WTC11 (cell line): Measurements from ENCODE around the gene MAPK12. TPM values are rescaled to one million over a fixed set of nuclear protein-coding genes. Genes with fewer than 3 reads are reported as not detected.
A peak's percentile ranks its signal among the peaks of the same experiment; 100 is the strongest.

Source experiments
- ATAC-seq: fragments of 200-7000 bp; cut with Tn5 transposase; 2 replicates; pipeline ENCODE4 v1.10.0; 2021; ENCODE audit warnings: mild to moderate bottlenecking, moderate library complexity
- CTCF ChIA-PET: fragments of 300-600 bp; sonication (Branson Sonifier 250); formaldehyde crosslinking; loops from one replicate; lab custom pipeline; 2021; ENCODE audit warnings: antibody characterized with exemption; lab: Charles Lee
- POLR2A ChIA-PET: fragments of 350-600 bp; sonication (Branson Sonifier 250); formaldehyde crosslinking; loops from one replicate; lab custom pipeline; 2021; ENCODE audit warnings: antibody characterized with exemption; lab: Charles Lee
- DNase-seq: peaks from one replicate; pipeline ENCODE4 v3.0.0; 2021; ENCODE audit warnings: low spot score
- H3K27ac Mint-ChIP-seq: 2 replicates; pipeline ENCODE4 v1.8.0; 2021; ENCODE audit warnings: mixed read lengths
- H3K27me3 Mint-ChIP-seq: 2 replicates; pipeline ENCODE4 v1.8.0; 2021; ENCODE audit warnings: low read depth, mild to moderate bottlenecking, moderate library complexity, mixed read lengths
- H3K36me3 Mint-ChIP-seq: 2 replicates; pipeline ENCODE4 v1.8.0; 2021; ENCODE audit warnings: mixed read lengths
- H3K4me1 Mint-ChIP-seq: 2 replicates; pipeline ENCODE4 v1.8.0; 2022; ENCODE audit warnings: mixed read lengths
- H3K4me3 Mint-ChIP-seq: 2 replicates; pipeline ENCODE4 v1.8.0; 2021; ENCODE audit warnings: mild to moderate bottlenecking, moderate library complexity, mixed read lengths
- H3K9me3 Mint-ChIP-seq: 2 replicates; pipeline ENCODE4 v1.8.0; 2021; ENCODE audit warnings: mixed read lengths
- AFF4 ChIP-seq: sonication (generic); formaldehyde crosslinking; IDR thresholded peaks from 2 replicates; pipeline ENCODE4 v1.8.1; 2023; ENCODE audit warnings: mild to moderate bottlenecking, missing genetic modification reagents, borderline replicate concordance
- ATF1 ChIP-seq: sonication (generic); formaldehyde crosslinking; IDR thresholded peaks from 2 replicates; pipeline ENCODE4 v1.8.1; 2023; ENCODE audit warnings: mild to moderate bottlenecking, moderate library complexity, missing genetic modification reagents
- ATF2 ChIP-seq: sonication (generic); formaldehyde crosslinking; IDR thresholded peaks from 2 replicates; pipeline ENCODE4 v1.8.1; 2022; ENCODE audit warnings: low read depth, missing genetic modification reagents, borderline replicate concordance
- ESRRA ChIP-seq: sonication (generic); formaldehyde crosslinking; IDR thresholded peaks from 2 replicates; pipeline ENCODE4 v1.8.1; 2022; ENCODE audit warnings: mild to moderate bottlenecking, missing genetic modification reagents, borderline replicate concordance
- FOXK1 ChIP-seq: sonication (generic); formaldehyde crosslinking; IDR thresholded peaks from 2 replicates; pipeline ENCODE4 v1.8.0; 2022; ENCODE audit warnings: mild to moderate bottlenecking, moderate library complexity, missing genetic modification reagents
- GRHL2 ChIP-seq: fragments of 250-450 bp; sonication (Bioruptor Pico); IDR thresholded peaks from 2 replicates; pipeline ENCODE4 v1.8.0; 2022; ENCODE audit warnings: mild to moderate bottlenecking, moderate library complexity; ENCODE audit not compliant: insufficient replicate concordance, severe bottlenecking
- GTF2I ChIP-seq: fragments of 250-450 bp; sonication (Bioruptor Pico); conservative IDR thresholded peaks from 2 replicates; pipeline ENCODE4 v1.4.0; 2021; ENCODE audit warnings: mild to moderate bottlenecking
- JAZF1 ChIP-seq: fragments of 250-450 bp; sonication (Bioruptor Pico); IDR thresholded peaks from 2 replicates; pipeline ENCODE4 v1.9.0; 2021; ENCODE audit warnings: moderate library complexity, mild to moderate bottlenecking, inconsistent platforms
- KAT7 ChIP-seq: sonication (generic); formaldehyde crosslinking; IDR thresholded peaks from 2 replicates; pipeline ENCODE4 v1.8.1; 2023; ENCODE audit warnings: missing genetic modification reagents, mild to moderate bottlenecking, borderline replicate concordance
- NR1H2 ChIP-seq: sonication (generic); formaldehyde crosslinking; IDR thresholded peaks from 2 replicates; pipeline ENCODE4 v1.9.0; 2021; ENCODE audit warnings: mild to moderate bottlenecking, moderate library complexity, missing genetic modification reagents
- SMAD3 ChIP-seq: sonication (generic); formaldehyde crosslinking; IDR thresholded peaks from 2 replicates; pipeline ENCODE4 v1.8.0; 2022; ENCODE audit warnings: missing genetic modification reagents, mild to moderate bottlenecking, borderline replicate concordance
- SMAD4 ChIP-seq: sonication (generic); formaldehyde crosslinking; IDR thresholded peaks from 2 replicates; pipeline ENCODE4 v1.8.0; 2022; ENCODE audit warnings: mild to moderate bottlenecking, missing genetic modification reagents
- TEAD1 ChIP-seq: sonication (generic); formaldehyde crosslinking; IDR thresholded peaks from 2 replicates; pipeline ENCODE4 v1.8.0; 2022; ENCODE audit warnings: mild to moderate bottlenecking, missing genetic modification reagents
- ZBTB21 ChIP-seq: sonication (generic); formaldehyde crosslinking; IDR thresholded peaks from 2 replicates; pipeline ENCODE4 v1.8.1; 2023; ENCODE audit warnings: mild to moderate bottlenecking, missing genetic modification reagents, borderline replicate concordance
- ZNF263 ChIP-seq: sonication (generic); formaldehyde crosslinking; IDR thresholded peaks from 2 replicates; pipeline ENCODE4 v1.8.1; 2022; ENCODE audit warnings: low read depth, mild to moderate bottlenecking, moderate library complexity, missing genetic modification reagents
- total RNA-seq: library from RNA; stranded (reverse); gene quantifications from 3 replicates; pipeline ENCODE4 v1.2.3, GENCODE V29; 2021
- TF ChIP-seq, protein P1 (sequence below): fragments of 250-450 bp; sonication (Bioruptor Pico); IDR thresholded peaks from 2 replicates; pipeline ENCODE4 v2.1.2; 2022; ENCODE audit warnings: mild to moderate bottlenecking, moderate library complexity
- TF ChIP-seq, protein P2 (sequence below): fragments of 250-450 bp; sonication (Bioruptor Pico); IDR thresholded peaks from 2 replicates; pipeline ENCODE4 v1.9.0; 2021; ENCODE audit warnings: mild to moderate bottlenecking

The MAPK12 gene
- total RNA-seq, 1 experiment from 2014 or later = 31.0 TPM

DNA sequence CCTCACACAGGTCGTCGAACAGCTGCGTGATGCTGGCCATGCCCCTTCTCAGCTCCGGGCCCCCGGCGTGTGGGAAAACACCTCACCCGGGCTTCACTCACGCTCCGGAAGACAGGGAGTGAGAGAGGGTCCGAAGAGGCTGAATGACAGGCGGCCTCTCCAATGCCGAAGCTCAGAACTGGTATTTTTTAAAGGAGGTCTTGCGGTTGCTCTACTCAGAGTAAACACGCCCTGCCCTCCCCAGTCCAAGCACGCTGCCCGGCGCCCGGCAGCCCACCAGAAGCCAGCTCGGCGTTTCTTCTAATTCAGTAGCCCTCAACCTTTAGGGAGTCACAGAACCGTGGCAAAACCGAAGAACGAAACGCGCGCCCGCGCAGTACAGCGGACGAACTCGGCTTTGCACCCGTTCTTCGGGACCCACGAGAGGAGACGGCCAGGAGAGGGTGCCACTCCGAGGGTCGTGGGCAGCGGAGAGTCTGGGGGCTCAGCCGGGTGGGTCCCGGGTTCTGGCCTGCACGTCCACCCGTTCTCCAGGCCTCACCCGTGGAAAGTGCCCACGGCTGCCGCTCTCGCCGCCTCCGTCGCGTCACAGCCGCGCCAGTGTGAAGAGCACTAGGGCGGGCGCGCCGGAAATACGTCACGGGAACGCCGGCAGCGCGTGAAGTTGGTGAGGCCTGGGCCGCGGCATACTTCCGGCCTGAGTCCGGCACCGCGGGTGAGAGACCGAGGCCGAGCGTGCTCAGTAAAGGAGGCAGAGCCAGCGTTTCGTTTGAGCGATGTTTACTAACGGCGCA lies 16.9 kb downstream of the MAPK12 start, which contains the start of gene TUBGCP6 (continued):
- peak; percentile 98 for TF ChIP-seq ZBTB21 (CRISPR knock-in tag)
- TF ChIP-seq SMAD4 (CRISPR knock-in tag) = 0 out of 2 replicates have a peak, but pooled peaks have one; percentile 15
- TF ChIP-seq NR1H2 = no peak
- no peak for TF ChIP-seq JAZF1
- TF ChIP-seq SMAD3 = peak; percentile 58; the same call in 1 of the 2 replicates
- TF ChIP-seq ESRRA (CRISPR knock-in tag) = 0 out of 2 replicates have a peak, but pooled peaks have one; percentile 7
- TF ChIP-seq, protein P1, sequence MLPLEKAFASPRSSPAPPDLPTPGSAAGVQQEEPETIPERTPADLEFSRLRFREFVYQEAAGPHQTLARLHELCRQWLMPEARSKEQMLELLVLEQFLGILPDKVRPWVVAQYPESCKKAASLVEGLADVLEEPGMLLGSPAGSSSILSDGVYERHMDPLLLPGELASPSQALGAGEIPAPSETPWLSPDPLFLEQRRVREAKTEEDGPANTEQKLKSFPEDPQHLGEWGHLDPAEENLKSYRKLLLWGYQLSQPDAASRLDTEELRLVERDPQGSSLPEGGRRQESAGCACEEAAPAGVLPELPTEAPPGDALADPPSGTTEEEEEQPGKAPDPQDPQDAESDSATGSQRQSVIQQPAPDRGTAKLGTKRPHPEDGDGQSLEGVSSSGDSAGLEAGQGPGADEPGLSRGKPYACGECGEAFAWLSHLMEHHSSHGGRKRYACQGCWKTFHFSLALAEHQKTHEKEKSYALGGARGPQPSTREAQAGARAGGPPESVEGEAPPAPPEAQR (CRISPR knock-in tag) = no peak
- peak; percentile 80; the same call in 1 of the 2 replicates for TF ChIP-seq ATF1 (CRISPR knock-in tag)

DNA sequence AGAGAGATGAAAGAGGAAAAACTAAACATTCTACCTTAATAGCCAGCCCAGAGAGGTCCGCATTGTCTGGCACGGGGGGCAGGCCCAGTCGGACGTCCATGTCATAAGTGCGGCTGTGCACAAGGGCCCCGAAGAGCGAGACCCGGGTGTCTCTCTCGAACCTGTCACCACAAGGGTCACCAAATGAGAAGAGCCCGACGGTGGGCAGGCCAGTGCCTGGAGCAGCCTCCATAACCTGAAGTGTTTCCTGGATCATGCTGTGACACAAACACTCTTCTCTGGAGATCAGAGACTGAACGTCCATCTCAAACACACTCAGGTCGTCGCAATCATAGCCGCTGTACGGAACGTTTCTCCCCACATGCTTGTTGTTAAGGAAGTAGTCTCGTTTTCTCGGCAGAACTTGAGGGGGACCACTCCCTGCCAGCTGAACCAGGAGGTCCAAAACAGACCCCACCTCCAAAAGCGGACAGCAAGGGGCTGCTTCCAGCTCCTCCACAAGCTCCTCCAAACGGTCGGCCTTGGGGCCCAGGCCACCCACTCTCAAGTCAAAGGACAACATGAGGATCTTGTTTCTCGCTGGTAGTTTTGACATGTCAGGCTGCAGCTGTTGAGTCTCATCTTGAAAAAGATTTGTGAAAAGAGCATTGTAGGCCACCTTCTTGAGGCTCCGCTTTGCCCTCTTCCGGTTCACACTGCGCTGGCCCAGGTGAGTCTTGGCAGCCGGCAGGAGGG lies 17.6 kb downstream of the MAPK12 start:
- Mint-ChIP-seq H3K4me1 (peaks cover 16% of the 10 kb centered on the region), H3K9me3 (no peaks in the 10 kb centered on the region), H3K27me3 (no peaks in the 10 kb centered on the region), H3K36me3 (0 out of 2 replicates have a peak, but pooled peaks cover 2% of the 10 kb centered on the region), H3K27ac (peak overlapping the region; percentile 99; the same call in 1 of the 2 replicates), H3K4me3 (peak overlapping the region; percentile 99)
- ChIA-PET CTCF (interaction anchor here (0.7 to 1.1 kb wide), 6 partner anchors 9 to 97 kb away, joined by 3 to 5 read pairs (median 3); partner anchors contain the start of gene PLXNB2), POLR2A (no interaction called here)
- DNase-seq (no peak), ATAC-seq (no peak; the same call in 1 of the 2 replicates)
- TF ChIP-seq TEAD1 (no peak), FOXK1 (CRISPR knock-in tag) (no peak), ZNF263 (CRISPR knock-in tag) (no peak), GTF2I (CRISPR knock-in tag) (no peak)
- TF ChIP-seq, protein P2, sequence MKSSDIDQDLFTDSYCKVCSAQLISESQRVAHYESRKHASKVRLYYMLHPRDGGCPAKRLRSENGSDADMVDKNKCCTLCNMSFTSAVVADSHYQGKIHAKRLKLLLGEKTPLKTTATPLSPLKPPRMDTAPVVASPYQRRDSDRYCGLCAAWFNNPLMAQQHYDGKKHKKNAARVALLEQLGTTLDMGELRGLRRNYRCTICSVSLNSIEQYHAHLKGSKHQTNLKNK = no peak

- POLR2A ChIA-PET = interaction anchor here (0.6 to 0.7 kb wide), 2 partner anchors 52 to 269 kb away, joined by 3 to 5 read pairs; no protein-coding TSS in a partner anchor
- TF ChIP-seq GRHL2 (CRISPR knock-in tag) (no peak), KAT7 (CRISPR knock-in tag) (no peak), AFF4 (CRISPR knock-in tag) (no peak), TEAD1 (no peak), ATF2 (no peak)
- TF ChIP-seq, all 79 proteins: peak for 0
- CTCF ChIA-PET = interaction anchor here (1.1 kb wide), 2 partner anchors 8 to 10 kb away, joined by 3 to 8 read pairs; partner anchors contain the start of gene HDAC10
- Mint-ChIP-seq H3K4me1 (peaks cover 16% of the 10 kb centered on the region), H3K36me3 (0 out of 2 replicates have a peak, but pooled peaks cover 2% of the 10 kb centered on the region), H3K27me3 (no peaks in the 10 kb centered on the region), H3K4me3 (peak overlapping the region; percentile 99), H3K9me3 (no peaks in the 10 kb centered on the region), H3K27ac (no peak overlapping the region)
- ATAC-seq (no peak), DNase-seq (no peak)
These were observed 19.0 kb downstream of the MAPK12 start for GRCh38 chr22:50242406-50242949.
